Lung (tissue), 12 donors: Measurements from ENCODE around the gene TNFAIP8. TPM values are rescaled to one million over a fixed set of nuclear protein-coding genes. Genes with fewer than 3 reads are reported as not detected.
"Not testable (repeated sequence)": the region's sequence is repeated elsewhere in the genome, so short reads cannot be mapped to it uniquely, and the experiment has no call there.

Source experiments
- ATAC-seq: fragments of 200-7000 bp; cut with Tn5 transposase; one replicate; pipeline ENCODE4 v1.9.1; 2020; ENCODE audit warnings: moderate number of reproducible peaks; ENCODE audit not compliant: insufficient read depth, low FRiP score
- DNase-seq, 3 donors: peaks; one replicate each; pipeline ENCODE4 v3.0.0-alpha.2; 2013 to 2017
- H3K27ac ChIP-seq, 2 donors: one replicate each; pipeline ENCODE4 v1.5.1; 2013; ENCODE audit warnings: mild to moderate bottlenecking in 2 of 2, moderate library complexity in 2 of 2, control low read depth in 1 of 2, inconsistent platforms in 1 of 2, low read depth in 1 of 2, low read length in 1 of 2
- H3K27me3 ChIP-seq, 3 donors: one replicate each; pipeline ENCODE4 v1.5.1; 2013; ENCODE audit warnings: low read length in 2 of 3; ENCODE audit not compliant: control insufficient read depth in 3 of 3, insufficient read depth in 3 of 3
- H3K36me3 ChIP-seq, 4 donors: one replicate each; pipeline ENCODE4 v1.5.1; 2013; ENCODE audit warnings: low read length in 4 of 4, mild to moderate bottlenecking in 1 of 4, moderate library complexity in 1 of 4; ENCODE audit not compliant: control insufficient read depth in 4 of 4, insufficient read depth in 4 of 4
- H3K4me1 ChIP-seq, 5 donors: one replicate each; pipeline ENCODE4 v1.5.1; 2013; ENCODE audit warnings: low read length in 5 of 5, mild to moderate bottlenecking in 2 of 5, moderate library complexity in 1 of 5; ENCODE audit not compliant: control insufficient read depth in 5 of 5, insufficient read depth in 5 of 5
- H3K4me3 ChIP-seq: one replicate; pipeline ENCODE4 v1.5.1; 2013; ENCODE audit warnings: mild to moderate bottlenecking, control low read depth, moderate library complexity
- H3K9ac ChIP-seq, 2 donors: one replicate each; pipeline ENCODE4 v1.5.1; 2013; ENCODE audit warnings: low read length in 2 of 2, control low read depth in 1 of 2; ENCODE audit not compliant: insufficient read depth in 1 of 2
- H3K9me3 ChIP-seq, 4 donors: one replicate each; pipeline ENCODE4 v1.5.1; 2013; ENCODE audit warnings: low read length in 3 of 4, mild to moderate bottlenecking in 1 of 4, moderate library complexity in 1 of 4; ENCODE audit not compliant: control insufficient read depth in 4 of 4, insufficient read depth in 3 of 4
- CTCF ChIP-seq: IDR thresholded peaks from 2 replicates; pipeline ENCODE4 v1.5.1; 2012; ENCODE audit warnings: mild to moderate bottlenecking; ENCODE audit errors: control extremely low read depth, extremely low read depth
- WGBS, 2 donors: extraction: QIAGEN DNeasy Blood & Tissue Kit; methylation state at CpG; one replicate each; pipeline ENCODE4 v1.1.7; 2013; 5-methylcytosine and 5-hydroxymethylcytosine counted together
- polyA plus RNA-seq, 2 donors: library from polyadenylated mRNA; stranded (reverse); fragments of 200-250 nt; gene quantifications; one replicate each; pipeline ENCODE4 v1.2.1, GENCODE V29; 2013
- total RNA-seq, 2 donors: library from RNA; depleted of rRNA in 1 of 2; stranded (reverse); fragments of >200 nt in 1 of 2; gene quantifications; one replicate each; pipeline ENCODE4 v1.2.1, GENCODE V29; 2014 to 2021
- donor health status: control.
- donor health status: control.
- donor health status: Bipolar disorder and iron deficiency.
- donor health status: healthy.
- donor health status: DM: yes; HTN: yes; CAD: no.

The TNFAIP8 gene
- total and polyA plus RNA-seq, 4 donors: 11.5 to 58.9 (median 35.6) TPM

- H3K4me3 ChIP-seq: no peak overlapping the region
- H3K36me3 ChIP-seq: no peaks in the 10 kb centered on the region
- DNase-seq: peak in 2 of 3 donors; percentile 31 to 42
- peaks cover 0 to 3% (median 0%) of the 10 kb centered on the region in 5 donors for H3K4me1 ChIP-seq
- H3K27me3 ChIP-seq: no peaks in the 10 kb centered on the region
- peak overlapping the region in 1 of 2 donors; percentile 33 for H3K27ac ChIP-seq
- H3K9me3 ChIP-seq: peaks cover 0 to 2% (median 0%) of the 10 kb centered on the region in 4 donors
- TF ChIP-seq CTCF: peak; percentile 23
- 38 to 39% methylated on average over 8 of the region's 8 CpGs for WGBS, 2 donors
- peak; percentile 80 for ATAC-seq
- no peak overlapping the region for H3K9ac ChIP-seq
Observed at GRCh38 chr5:119435436-119436132, 79.8 kb downstream of the TNFAIP8 start.

GRCh38 chr5:119437785-119438586 is 82.2 kb downstream of the TNFAIP8 start:
- not testable (repeated sequence) for DNase-seq, H3K4me1 ChIP-seq, H3K9ac ChIP-seq, ATAC-seq, H3K36me3 ChIP-seq, H3K27me3 ChIP-seq, H3K4me3 ChIP-seq, H3K27ac ChIP-seq, H3K9me3 ChIP-seq
- WGBS, 2 donors: 49 to 70% methylated on average over 3 of the region's 3 CpGs

GRCh38 chr5:119438587-119438917 is 82.7 kb downstream of the TNFAIP8 start:
- 4 to 6% methylated on average over 1 of the region's 1 CpG for WGBS, 2 donors
- not testable (repeated sequence) for H3K27ac ChIP-seq, H3K27me3 ChIP-seq, H3K4me3 ChIP-seq, H3K36me3 ChIP-seq, H3K9ac ChIP-seq, DNase-seq, ATAC-seq, H3K9me3 ChIP-seq, H3K4me1 ChIP-seq

- Histone ChIP-seq H3K9ac (no peak overlapping the region), H3K9me3 (peaks cover 0 to 2% (median 0%) of the 10 kb centered on the region in 4 donors), H3K36me3 (no peaks in the 10 kb centered on the region), H3K27ac (no peak overlapping the region), H3K4me3 (no peak overlapping the region), H3K27me3 (no peaks in the 10 kb centered on the region), H3K4me1 (peaks cover 0 to 3% (median 0%) of the 10 kb centered on the region in 5 donors)
- no peak for DNase-seq
- WGBS, 2 donors: 48 to 54% methylated on average over 8 of the region's 8 CpGs
- ATAC-seq: peak; percentile 64
- no peak for TF ChIP-seq CTCF
Observed at GRCh38 chr5:119439140-119439631, 83.4 kb downstream of the TNFAIP8 start.

- not testable (repeated sequence) for H3K9ac ChIP-seq, H3K9me3 ChIP-seq, H3K36me3 ChIP-seq, DNase-seq, H3K4me1 ChIP-seq, H3K27ac ChIP-seq, H3K27me3 ChIP-seq, ATAC-seq, H3K4me3 ChIP-seq
- WGBS, 2 donors: 88 to 90% methylated on average over 3 of the region's 3 CpGs
Observed at GRCh38 chr5:119439632-119440031, 83.8 kb downstream of the TNFAIP8 start.

GRCh38 chr5:119444643-119445042 is 88.8 kb downstream of the TNFAIP8 start:
- WGBS, 2 donors: 92% methylated on average over 4 of the region's 4 CpGs
- not testable (repeated sequence) for H3K36me3 ChIP-seq, H3K9me3 ChIP-seq, H3K4me3 ChIP-seq, H3K4me1 ChIP-seq, H3K27ac ChIP-seq, H3K9ac ChIP-seq, DNase-seq, H3K27me3 ChIP-seq, ATAC-seq
